DND-41 (cell line): ENCODE data around the gene AKR1B15.

Source experiments
- CTCF ChIP-seq: IDR thresholded peaks from 2 replicates; pipeline ENCODE4 v1.5.1; 2012; ENCODE audit warnings: borderline replicate concordance, low read length, moderate library complexity, mild to moderate bottlenecking; ENCODE audit not compliant: poor library complexity, severe bottlenecking; ENCODE audit errors: extremely low read depth
- EZH2 ChIP-seq: IDR thresholded peaks from 3 replicates; pipeline ENCODE4 v1.6.1; 2012; ENCODE audit warnings: borderline replicate concordance, low read depth, mild to moderate bottlenecking, moderate library complexity, low read length, inconsistent platforms; ENCODE audit not compliant: severe bottlenecking

- TF ChIP-seq CTCF, result no peak
- no peak for TF ChIP-seq EZH2
These were observed 52.5 kb downstream of the AKR1B15 start for GRCh38 chr7:134601459-134601858.
